ENCODE measurements around the gene FEM1A.
"Not testable (repeated sequence)": the region's sequence is repeated elsewhere in the genome, so short reads cannot be mapped to it uniquely, and the experiment has no call there.

Gene FEM1A

DNA sequence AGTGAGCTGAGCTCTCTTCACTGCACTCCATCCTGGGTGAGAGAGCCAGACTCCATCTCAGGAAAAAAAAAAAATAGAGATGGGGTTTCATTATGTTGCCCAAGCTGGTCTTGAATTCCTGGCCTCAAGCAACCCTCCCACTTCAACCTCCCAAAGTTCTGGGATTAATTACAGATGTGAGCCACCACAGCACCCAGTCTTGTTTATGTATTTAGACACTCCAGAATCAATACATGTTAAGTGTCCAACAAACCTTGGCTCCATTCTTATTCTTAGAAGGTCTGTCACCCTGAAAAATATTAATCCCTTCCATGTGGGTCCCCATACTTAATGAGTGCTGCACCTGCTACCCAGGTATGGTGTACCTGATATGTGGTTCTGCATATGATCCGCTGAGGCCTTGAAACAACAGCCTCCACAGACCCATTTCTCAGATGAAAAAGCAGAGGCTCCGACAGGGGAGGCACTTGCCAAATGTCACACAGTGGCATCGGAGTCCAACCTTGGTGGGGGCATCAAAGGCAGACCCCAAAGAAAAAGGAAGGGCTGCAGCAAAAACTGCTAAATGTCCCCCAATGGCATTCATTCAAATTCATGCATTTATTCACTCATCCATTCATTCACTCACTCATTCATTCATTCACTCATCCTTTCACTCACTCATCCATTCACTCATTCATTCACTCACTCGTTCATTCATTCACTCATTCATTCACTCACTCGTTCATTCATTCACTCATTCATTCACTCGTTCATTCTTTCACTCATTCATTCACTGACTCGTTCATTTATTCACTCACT is 23.3 kb downstream of the FEM1A start:
- no peak for DNase-seq

DNA sequence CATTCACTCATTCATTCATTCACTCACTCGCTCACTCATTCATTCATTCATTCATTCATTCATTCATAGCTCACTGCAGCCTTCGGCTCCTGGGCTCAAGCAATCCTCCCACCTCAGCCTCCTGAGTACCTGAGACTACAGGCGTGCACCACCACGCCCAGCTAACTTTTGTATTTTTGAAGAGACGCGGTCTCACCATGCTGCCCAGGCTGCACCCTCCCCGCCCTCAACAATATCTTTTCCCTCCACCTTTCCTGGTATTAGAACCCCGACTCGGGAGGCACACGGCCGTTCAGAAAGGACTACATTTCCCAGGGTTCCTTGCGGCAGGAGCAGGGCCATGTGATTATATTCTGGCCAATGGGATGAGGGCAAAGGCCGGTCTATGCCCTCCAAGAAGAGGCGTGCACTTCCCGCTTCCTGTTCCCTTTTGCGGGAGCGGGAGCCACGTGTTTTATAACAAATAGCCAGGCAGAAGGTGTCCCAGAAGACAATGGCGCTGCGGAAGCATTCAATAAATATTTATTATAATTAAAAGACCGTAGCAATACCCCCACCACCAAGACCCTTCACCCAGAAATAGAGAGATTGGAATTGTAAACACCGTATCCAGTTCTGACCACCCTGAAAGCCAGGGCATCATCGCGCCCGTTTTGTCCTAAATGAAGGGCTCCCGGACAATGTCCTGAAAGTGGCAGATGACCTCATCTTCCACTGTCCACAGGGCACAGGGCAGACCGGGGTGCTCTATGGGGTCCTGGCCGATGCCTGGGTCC is 24.1 kb downstream of the FEM1A start:
- DNase-seq: peak; percentile 85

DNA sequence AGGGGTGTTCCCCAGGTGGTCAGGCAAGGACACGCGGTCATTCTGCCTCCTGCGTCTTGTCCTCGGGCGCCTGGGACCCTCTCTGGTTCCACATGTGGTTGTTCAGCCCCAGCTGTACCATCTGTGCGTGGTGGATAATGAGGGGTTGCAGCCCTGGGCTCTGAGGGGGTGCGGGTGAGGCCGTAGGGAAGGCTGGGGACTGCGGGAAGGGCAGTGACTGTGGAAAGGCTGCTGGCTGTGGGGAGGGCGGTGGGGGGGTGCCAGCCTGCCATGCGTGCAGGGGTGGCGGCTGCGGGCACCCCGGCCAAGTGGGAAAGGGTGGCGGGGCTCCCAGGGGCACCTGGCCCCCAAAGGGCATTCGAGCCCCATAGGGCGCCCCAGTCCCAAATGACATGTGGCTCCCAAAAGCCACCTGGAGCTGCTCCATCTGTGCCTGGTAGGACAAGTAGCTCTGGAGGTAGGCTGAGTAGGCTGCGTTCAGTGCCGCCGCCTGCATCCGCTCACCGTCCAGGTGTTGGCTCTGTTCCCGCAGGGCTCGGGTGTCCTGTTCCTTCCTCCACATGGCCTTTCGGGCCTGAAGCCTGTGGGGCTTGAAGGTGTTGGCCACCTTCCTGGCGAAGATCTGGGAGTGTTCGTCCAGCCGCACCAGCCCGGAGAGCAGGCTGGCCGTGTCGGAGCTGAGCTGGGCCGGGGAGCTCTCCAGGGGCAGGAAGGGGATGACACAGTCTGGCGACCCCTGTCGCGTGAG is 24.8 kb downstream of the FEM1A start:
- no peak for DNase-seq

DNA sequence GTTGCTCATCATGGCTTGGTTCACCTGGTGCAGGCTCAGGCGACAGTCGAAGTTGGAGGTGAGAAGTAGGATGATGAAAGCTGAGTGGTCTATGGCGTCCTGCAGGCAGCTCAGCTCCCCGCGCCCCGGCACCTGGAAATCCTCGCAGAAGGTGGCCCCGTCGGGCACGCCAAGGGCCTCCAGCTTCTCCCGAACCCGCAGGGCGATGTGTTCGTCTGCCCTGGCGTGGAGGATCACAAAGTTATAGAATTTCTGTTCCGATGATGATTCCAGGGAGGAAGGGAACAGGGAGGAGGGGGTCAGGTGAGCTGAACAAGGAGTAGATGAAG is 25.4 kb downstream of the FEM1A start:
- no peak for DNase-seq

DNA sequence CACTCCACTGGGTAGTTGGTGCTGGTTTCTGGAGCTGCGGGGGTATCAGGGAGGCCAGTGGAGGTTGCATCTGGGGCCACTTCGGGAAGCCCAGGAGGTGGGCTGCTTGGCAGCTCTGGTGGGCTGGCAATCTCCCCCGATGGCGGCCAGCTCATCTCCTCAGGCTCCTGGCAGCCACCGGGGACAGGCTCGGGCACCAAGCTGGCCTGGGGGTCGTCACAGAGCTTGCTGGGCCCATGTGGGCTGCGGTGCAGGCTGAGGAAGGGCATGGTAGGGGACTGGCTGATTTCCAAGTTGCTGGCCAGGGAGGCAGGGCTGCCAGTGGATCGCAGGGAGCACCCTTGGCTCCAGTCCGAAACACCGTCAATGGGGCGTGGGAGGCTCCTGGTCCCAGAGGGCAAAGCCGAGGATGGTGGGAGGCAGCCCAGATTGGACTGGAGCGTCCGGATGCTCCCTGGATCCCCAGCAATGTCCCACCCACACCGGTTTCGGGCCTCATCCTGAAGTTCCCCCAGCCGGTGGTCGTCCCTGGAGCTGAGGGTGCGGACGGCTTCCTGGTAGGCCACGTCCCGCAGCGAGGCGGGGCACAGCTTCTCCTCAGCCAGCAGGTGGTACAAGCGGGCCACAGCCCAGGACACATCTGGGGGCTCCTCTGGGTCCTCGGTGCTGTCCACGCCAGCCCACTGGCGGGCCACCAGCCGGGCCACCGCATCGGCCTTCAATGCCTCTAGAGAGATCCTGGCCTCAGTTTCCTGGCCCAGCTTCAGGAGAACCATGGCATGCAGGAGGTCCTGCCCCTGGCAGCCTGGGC is 26.1 kb downstream of the FEM1A start:
- no peak for DNase-seq

DNA sequence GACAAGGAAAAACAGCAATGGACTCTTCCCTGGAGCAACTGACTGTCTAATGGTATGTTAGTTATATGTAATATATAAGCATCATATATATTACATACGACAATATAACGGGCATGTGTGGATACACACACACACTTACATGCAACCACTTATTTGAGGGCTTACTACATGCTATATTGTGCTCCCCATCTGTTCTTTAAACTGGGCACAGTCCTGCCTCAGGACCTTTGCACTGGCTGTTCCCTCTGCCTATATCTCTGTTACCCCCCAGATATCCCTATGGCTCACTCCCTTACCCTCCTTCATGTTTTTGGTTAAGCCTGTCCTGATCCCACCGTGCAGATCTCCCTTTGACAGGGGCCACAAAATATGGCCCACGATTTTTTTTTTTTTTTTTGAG is 29.7 kb downstream of the FEM1A start:
- DNase-seq: no peak

DNA sequence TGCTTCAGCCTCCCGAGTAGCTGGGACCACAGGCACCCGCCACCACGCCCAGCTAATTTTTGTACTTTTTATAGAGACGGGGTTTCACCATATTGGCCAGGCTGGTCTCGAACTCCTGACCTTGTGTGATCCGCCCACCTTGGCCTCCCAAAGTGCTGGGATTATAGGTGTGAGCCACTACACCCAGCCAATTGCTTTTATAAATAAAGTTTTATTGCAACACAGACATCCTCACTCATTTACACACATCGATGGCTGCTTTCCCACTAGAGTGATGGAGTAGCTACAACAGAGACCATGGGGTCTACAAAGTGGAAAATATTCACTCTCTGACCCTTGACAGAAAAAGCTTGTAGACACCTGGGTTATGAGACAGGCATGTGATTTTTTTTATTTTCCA is 30.8 kb downstream of the FEM1A start:
- DNase-seq: not testable (repeated sequence)

DNA sequence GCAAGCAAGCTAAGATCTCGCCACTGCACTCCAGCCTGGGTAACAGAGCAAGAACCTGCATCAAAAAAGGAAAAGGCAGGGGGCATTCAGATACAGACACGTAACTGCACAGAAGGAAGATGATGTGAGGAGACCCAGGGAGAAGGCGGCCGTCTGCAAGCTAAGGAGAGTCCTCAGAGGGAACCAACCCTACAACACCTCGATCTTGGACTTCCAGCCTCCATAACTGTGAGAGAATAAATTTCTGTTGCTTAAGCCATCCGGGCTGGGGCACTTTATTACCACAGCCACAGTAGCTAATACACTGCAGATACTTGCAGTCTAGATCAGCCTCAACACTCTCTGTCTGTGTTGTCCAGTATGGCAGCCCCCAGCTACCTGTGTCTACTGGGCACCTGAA is 32.0 kb downstream of the FEM1A start:
- DNase-seq: no peak

DNA sequence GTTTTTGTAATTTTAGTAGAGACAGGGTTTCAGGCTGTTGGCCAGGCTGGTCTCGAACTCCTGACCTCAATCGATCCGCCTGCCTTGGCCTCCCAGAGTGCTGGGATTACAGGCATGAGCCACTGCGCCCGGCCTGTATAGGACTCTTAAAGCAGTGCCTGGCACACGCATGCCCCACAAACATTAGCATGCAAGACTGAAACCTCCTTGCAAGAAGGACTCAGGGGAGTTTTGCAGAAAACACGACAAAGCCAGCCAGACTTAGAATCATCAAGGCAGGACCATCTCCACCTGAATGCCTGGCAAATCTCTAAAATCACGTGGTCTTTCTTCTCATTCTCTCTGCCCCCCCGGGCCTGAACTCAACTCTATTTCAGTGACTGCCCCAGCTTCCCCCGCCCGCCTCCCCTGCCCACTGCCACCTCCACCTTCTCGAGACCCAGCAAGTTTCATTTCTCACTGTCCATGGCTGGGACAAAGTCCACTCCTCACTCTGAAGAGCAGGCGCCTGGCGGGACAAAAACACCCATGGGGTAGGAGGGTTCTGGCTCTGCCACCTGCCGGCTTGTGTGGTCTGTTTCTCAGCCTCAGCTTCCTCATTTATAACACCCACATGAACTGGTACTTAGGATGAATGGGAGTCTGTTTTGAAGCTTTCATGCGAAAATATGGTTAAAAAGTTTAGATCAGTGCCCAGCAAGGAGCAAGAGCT is 37.6 kb downstream of the FEM1A start:
- DNase-seq: no peak

DNA sequence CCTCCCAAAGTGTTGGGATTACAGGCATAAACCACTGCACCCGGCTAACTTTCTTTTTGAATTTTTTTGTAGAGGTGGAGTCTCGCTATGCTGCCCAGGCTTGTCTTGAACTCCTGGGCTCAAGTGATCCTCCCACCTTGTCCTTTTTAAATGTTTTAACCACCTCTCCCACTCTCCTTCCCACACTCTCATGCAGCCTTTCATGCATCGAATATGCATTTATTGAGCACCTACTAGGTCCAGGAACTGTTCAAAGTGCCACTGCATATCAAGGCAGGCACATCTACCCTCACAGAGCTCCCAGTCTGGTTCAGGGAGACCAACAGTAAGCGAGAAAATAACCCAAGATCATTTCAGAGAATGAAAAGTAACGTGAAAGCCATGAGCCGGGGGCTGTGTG is 38.8 kb downstream of the FEM1A start:
- DNase-seq: no peak

DNA sequence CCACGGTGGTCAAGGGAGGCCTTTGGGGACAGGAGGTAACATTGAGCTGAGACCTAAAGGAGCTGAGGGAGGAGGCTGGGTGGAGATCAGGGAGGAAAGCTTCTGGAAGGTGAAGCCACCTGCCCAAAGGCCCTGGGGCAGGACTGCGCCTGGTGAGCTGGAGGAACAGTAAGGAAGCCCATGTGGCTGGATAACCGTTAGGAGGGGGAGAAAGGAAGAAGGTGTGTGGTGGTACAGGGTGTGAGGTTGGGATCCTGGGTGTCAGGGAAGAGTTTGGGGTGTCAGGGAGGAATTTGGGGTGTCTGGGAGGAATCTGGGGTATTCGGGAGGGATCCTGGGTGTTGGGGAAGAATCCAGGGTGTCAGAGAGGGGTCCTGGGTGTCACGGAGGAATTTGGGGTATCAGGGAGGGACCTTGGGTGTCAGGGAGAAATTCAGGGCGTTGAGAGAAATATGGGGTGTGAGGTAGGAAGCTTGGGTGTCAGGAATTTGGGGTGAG is 39.3 kb downstream of the FEM1A start:
- no peak for DNase-seq

DNA sequence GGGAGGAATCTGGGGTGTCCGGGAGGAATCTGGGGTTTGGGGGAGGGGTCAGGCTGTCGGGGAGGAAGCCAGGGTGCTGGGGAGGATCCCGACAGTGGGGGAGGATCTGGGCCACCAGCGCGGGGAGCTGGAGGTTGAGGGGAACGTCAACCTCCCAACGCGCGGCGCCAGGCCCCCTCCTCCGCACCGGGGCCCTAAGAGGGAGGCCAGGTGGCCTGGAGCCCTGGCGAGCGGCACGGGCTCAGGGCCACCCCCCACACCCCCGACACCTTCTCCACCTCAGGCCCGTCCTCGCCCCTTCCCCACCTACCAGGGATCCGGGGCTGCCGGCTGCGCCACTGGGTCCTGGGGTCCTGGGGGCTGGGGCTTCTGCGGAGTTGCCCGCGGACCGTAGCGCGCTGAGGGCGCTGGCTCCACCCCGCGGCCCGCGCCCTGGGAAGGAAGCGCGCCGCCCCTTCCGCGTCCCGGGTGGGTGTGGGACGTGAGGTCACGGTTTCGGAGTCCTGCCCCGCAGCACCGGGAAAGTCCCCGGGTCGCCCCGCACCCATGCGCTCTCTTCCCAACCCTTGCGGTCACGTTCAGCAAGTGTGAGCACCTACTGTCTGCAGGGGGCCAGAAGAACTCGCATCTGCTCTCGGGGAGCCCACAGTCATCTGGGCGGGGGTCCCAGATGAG is 39.9 kb downstream of the FEM1A start, which contains the start of gene TICAM1:
Gene TICAM1 (minus strand): TSS at position 409 of the 675 bp plus-strand sequence. CDS start 13,335 bp downstream, outside the sequence.
- DNase-seq: peak; percentile 83

DNA sequence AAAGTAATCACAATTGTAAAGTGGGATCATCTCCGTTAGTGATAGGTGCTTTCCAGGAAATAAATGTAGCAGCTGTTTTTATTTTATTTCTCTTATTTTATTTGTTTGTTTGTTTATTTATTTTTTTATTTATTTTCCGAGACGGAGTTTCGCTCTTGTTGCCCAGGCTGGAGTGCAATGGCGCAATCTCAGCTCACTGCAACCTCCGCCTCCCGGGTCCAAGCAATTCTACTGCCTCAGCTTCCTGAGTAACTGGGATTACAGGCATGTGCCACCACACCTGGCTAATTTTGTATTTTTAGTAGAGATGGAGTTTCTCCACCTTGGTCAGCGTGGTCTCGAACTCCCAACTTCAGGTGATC is 40.4 kb downstream of the FEM1A start:
- not testable (repeated sequence) for DNase-seq

DNA sequence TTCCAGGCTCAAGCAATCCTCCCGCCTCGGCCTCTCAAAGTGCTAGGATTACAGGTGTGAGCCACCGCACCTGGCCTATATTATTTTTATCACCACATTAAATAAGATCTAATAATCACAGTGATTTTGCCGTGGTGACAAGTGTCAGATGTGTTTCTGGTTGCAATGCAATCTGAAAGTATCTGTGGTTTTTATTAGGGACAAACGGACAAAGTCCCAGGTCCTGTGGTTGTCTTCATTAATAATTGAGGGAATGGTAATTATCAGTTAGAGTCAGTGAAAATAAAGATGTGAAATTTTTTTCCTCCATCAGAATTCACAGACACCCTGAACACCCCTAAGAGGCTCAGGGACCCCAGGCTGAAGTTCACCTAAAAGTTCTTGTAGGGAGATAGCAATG is 41.2 kb downstream of the FEM1A start:
- DNase-seq: no peak

DNA sequence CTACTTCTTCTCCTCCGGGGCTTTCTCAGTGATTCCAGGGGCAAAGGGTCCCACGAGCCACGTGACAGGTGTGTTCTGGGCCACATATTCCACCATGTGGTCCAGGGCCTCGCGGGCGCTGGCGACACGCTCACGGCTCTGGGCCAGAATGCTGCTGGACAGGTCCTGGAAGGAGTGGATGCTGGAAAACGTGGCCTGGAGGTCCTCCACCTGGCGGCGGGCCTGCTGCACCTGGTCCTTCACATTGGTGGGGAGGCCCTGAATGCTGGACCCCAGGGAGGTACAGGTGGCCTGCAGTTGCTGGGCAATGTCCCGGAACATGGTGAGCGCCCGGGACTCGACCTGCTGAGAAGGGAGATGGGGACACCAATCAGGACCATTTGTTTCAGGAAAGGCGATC is 47.7 kb downstream of the FEM1A start:
- no peak for DNase-seq

DNA sequence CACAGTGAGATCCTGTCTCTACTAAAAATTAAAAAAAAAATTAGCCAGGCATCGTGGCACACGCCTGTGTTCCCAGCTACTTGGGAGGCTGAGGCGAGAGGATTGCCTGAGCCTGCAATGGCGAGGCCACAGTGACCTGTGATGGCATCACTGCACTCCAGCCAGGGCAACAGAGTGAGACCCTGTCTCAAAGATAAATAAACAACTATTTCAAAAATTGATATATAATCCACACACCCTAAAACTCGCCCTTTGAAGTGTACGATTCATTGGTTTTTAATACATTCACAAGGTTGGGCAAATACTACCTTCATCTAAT is 52.1 kb downstream of the FEM1A start:
- DNase-seq: no peak

DNA sequence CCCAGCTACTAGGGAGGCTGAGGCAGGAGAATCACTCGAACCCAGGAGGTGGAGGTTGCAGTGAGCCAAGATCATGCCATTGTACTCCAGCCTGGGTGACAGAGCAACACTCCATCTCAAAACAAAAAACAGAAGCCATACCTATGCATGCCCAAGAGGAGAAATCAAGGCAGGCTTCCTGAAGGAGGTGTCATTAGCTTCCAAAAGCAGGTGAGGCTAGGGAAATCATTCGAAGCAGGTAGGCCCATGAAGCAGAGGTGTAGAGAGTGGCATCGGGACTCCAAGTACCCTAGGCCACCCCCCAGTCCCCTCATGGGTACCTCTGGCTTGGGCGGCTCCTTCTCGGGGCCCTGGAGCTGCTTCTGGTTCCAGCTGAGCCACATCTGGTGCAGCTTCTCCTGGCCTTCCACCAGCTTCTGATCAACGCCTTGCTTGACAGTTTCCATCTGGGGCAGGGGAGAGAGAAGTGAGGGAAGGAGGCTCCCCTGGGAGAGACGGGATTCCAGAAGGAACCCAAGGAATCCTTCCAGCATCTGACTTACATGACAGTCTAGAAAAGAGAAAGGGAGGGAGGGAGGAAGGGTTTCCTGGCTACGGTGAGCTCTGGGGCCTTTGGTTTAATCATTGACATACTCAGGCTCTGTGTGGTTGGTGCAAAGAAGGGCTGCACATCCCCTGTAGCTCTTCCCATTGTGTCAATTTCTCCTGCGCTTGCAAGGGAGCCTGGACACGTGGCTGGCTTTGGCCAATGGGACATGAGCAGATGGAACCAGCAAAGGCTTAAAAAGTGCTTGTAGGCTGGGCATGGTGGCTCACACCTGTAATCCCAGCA is 53.0 kb downstream of the FEM1A start:
- DNase-seq: no peak

DNA sequence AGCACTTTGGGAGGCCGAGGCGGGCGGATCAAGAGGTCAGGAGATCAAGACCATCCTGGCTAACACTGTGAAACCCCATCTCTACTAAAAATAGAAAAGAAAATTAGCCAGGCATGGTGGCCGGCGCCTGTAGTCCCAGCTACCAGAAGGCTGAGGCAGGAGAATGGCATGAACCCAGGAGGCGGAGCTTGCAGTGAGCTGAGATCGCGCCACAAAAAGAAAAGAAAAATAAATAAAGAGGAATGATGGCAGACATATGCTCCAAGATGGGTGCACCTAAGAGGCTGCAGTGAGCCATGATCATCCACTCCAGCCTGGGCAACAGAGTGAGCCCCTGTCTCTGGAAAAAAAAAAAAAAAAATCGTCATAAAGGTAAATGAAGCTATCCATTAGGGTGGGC is 54.4 kb downstream of the FEM1A start:
- not testable (repeated sequence) for DNase-seq

DNA sequence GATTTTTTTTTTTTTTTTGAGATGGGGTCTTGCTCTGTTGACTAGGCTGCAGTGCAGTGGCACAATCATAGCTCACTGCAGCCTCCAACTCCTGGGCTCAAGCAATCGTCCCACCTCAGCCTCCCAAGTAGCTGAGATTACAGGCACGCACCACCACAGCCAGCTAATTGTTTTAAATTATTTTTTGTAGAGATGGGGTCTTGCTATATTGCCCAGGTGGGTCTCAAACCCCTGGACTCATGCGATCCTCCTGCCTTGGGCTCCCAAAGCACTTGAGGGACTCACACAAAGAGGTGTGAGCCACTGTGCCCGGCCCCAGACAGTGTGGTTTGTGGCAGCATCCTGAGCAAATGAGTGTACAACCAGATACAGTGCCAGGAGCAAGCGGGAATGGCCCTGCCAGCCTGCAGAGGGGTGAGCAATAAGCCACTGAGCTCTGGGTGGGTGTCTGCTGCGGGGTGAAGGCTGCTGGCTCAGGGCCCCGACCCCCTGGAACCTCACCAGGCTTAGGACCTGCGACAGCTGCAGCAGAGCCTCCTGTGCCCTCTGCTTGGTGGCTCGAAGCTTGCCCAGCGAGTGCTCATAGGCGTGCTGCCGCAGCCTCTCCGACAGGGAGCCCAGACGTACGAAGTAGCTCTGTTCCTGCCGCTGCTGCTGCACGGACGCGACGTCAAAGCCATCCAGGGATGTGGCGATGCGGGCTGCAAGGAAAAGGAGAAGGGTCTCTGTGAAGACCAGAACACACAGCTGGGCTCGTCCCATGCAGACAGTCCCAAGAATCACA is 55.8 kb downstream of the FEM1A start:
- no peak for DNase-seq

DNA sequence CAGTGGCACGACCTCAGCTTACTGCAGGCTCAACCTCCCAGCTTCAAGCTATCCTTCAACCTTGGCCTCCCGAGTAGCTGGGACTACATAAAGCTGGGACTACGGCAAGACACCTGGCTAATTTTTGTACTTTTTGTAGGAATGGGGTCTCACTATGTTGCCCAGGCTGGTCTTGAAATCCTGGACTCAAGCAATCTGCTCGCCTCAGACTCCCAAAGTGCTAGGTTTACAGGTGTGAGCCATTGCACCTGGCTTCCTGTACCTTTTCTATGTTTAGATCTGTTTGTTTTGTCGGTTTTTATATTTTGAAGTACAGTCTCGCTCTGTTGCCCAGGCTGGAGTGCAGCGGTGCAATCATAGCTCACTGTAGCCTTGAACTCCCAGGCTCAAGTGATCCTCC is 57.5 kb downstream of the FEM1A start:
- DNase-seq: no peak

All from activated CD4-positive, alpha-beta T cell treated with anti-CD3 and anti-CD28 coated beads for 48 hours (primary cell).